Activated CD4-positive, alpha-beta T cell treated with anti-CD3 and anti-CD28 coated beads for 1 hour (primary cell): ENCODE measurements around the gene SLAMF9.

ENCODE experiments used
- DNase-seq: peaks from one replicate; pipeline ENCODE4 v3.0.0-alpha.2; 2020

SLAMF9 gene

DNA sequence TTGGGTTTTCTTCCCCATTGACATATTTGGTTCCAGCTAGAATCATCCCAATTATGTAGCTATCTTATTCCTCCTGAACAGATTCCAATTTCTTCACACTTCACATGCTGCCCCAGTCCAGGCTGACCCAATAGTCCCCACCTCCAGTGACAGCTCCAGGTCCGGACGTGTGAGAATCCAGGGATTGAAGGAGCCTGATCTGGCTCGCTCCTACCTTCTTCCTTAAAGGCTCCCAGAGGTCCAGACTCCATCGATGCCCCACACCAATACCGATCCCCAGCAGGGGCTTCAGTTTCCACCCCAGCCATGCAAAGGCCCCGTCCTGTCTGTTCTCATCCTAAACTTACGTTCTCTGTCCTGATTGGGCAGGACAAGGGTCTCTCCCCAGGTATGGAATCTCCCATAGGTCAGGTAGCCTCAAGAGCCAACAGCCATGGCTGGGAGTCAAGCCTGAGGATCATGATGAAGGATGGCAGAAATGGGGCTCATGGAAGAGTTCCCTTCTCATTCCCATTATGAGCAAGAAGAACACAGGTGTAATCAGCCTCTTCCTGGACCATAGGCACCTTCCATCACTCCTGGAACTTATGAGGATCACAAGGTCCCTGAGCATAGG lies 20.4 kb upstream of the SLAMF9 start:
- DNase-seq = no peak

- no peak for DNase-seq
Observed at GRCh38 chr1:159973350-159973940, 19.4 kb upstream of the SLAMF9 start.

GRCh38 chr1:159972443-159973205 lies 18.6 kb upstream of the SLAMF9 start:
- DNase-seq = no peak

GRCh38 chr1:159970932-159971342 lies 16.9 kb upstream of the SLAMF9 start:
- no peak for DNase-seq

GRCh38 chr1:159968901-159969300 lies 14.9 kb upstream of the SLAMF9 start:
- DNase-seq = no peak

GRCh38 chr1:159965263-159965662 lies 11.2 kb upstream of the SLAMF9 start:
- DNase-seq = no peak

GRCh38 chr1:159964144-159964543 lies 10.1 kb upstream of the SLAMF9 start:
- no peak for DNase-seq

DNA sequence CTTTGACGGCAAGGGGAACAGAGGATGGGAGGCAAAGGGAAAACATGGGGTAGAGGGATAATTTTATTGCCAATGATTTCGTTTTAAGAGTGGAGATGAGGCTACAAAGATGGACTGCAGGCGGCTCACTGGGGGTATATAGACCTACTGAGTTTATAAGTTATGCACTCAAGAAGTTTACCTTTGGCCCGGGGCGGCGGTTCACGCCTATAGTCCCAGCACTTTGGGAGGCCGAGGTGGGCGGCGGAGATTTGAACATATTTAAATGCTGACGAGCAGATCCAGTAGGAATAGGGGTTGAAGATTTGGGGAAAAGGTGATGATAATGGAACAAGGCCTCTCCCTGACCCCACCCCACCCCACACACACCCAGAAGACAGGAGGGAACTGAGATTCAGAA lies 8.1 kb upstream of the SLAMF9 start:
- DNase-seq = no peak

GRCh38 chr1:159961636-159962035 lies 7.6 kb upstream of the SLAMF9 start:
- DNase-seq = no peak

- no peak for DNase-seq
Observed at GRCh38 chr1:159960721-159961381, 6.8 kb upstream of the SLAMF9 start.

- DNase-seq = no peak
Observed at GRCh38 chr1:159959451-159959850, 5.4 kb upstream of the SLAMF9 start.

DNA sequence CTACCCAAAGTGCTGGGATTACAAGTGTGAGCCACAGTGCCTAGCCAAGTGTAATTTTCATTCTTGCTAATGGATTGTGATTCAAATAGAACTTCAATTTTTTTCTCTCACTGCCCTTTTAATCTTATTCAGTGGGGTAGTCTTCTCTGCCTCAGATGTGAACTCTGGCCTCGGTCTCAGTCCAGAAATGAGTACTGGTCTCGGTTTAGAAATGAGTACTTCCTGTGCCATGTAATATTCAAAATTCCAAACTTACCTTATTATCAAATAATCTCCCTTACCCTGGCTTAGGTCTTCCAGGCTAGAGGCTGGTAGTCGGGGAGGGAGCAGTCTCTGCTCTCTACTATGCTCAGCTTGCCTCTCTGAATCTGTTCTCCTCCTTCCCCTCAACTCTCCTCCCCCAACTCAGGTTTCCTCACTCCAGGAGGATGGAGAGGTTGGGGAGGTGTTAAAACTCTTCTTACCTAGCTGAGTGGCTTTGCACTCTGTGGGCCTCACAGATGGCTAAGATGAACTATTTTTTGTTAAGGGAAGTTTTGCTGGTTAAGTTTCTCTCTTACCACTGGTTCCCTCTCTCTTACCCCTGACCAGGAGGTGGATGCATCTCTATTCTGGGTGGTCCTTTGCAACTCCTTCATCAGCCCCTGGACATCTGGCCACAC lies 4.8 kb upstream of the SLAMF9 start:
- no peak for DNase-seq

DNA sequence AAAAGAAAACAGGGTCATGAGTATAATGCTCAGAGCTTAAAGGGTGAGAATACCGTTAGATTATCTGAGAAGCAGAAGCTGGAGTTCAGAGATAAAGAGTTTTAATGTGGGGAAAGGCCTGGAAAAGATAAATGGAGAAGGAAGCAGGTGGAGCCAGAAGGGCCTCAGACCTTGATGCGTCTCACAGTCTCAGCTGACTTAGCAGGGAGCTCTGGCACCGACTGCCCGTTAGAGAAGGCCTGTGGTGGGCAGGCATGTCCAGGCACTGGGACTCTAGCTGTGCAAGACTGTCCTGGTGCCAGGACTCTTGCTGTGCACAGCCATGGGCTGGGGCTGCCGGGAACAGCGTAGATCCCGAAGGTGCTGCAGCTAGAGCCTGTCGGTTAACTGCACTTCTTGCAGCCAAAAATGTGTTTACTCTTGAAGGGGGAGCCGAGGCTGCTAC lies 3.8 kb upstream of the SLAMF9 start:
- no peak for DNase-seq

DNA sequence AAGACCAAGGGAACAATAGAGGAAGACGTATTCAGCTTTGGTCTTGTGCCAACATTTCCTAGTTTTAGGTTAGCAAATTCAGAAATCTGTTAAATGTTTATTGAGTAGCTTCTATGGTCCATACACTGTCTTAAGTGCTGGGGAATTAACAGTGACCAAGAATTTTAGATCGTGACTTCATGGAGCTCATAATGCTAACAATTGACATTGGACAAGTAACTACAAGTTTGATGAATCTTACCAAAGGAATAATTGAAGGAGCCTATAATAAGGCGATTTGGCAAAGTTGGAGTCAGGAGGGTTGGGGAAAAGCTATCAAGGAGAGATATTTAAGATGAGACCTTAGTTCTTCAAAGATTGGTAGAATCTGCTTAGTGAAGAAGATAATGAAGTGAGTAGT lies 1.4 kb upstream of the SLAMF9 start:
- DNase-seq = no peak

DNA sequence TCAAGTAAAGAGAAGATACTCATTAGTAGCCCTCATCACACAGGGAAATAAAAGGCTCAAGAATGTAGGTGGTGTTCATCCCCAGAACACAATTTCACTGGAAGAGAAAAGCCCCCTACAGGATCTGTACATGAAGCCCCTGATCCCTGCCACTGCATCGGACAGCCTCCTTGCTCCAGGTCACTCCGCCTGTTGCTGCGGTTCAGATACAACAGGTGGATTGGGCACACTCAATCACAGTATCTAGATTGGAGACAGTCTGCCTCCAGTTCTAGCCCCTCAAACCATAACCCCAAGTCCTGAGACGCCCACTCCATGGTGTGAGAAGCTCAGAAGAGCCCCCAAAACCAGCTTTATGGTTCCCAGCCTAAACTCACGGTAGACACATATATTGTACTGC lies 1.1 kb downstream of the SLAMF9 start:
- no peak for DNase-seq

- no peak for DNase-seq
Observed at GRCh38 chr1:159951551-159951950, 2.5 kb downstream of the SLAMF9 start.

DNA sequence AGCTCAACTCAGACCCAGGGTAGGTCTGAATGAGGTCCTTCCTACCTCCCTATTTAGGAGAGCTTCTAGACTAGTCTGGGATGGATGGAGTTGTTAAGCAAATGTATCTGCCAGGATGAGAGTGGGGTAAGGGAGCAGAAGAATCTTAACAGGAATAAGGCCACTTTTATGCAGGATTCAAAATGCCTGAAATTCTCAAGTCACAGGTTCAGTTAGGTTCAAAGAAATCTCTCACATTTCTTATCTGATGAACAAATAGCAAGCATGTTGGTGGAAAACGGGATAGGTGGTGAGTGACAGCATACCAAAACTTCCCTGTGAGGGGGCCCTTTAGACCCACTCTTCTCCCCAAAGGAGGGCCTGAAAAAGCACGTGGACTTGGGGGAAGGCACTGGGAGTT lies 3.0 kb downstream of the SLAMF9 start:
- no peak for DNase-seq

GRCh38 chr1:159949981-159950381 lies 4.1 kb downstream of the SLAMF9 start:
- no peak for DNase-seq

- no peak for DNase-seq
Observed at GRCh38 chr1:159949123-159949522, 4.9 kb downstream of the SLAMF9 start.

DNA sequence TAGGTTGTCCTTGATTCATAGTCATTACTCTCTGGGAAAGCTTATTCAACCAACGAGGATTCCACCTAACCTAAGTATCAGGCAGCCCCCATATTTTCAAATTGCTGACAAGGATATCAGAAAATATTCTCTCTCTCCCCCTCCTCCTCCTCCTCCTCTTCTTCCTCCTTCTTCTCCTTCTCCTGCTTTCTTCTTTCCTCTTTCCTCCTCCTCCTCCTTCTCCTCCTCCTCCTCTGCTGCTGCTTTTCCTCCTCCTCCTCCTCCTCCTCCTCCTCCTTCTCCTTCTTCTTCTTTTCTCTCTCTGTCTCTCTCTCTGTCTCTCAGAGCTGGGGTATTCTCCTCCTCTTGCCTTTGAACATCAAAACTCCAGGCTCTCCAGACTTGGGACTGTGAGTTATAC lies 6.1 kb downstream of the SLAMF9 start:
- DNase-seq = no peak

DNA sequence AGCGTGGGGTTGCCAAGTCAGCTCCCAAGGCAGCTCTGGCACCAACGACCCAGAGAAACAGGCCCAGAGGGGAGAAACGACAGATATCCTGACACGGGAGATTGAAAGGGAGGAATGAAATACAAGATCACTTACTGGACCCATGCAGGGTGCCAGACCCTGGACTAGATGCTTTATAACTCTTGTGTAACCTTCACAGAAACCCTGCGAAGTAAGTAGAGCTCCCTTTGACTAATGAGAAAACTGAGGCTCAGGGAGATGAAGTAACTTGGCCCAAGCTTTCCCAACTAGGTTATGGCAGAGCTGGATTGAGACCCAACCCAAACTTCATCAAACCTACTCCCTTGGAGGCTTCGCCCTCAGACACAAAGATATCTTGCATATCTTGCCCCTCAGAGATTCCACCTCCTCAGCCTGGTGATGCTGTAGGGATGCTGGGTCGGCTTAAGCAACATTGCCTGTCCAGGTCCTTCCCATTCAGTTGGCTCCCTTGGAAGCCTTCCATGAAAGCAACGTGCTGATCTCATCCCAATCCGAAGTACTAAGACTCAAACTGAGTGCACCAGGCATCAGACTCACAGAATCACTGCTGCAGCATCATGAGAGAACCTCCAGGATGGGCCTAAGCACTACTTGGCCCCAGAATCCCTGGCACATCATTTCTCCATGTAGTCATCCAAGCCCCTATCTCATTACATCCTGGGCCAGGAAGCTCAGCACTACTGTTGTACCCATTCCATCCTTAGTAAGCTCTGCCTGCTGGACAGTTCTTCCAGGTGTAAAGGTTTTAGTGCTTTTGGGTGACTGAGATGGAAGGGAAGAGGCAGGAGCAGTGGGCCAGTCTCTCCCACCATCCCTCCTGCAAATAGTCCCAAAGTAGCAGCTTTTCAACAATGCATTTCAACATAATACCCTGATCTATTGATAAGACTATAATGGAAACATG lies 7.5 kb downstream of the SLAMF9 start:
- no peak for DNase-seq
